Stimulated activated CD4-positive, alpha-beta T cell treated with anti-CD3 and anti-CD28 coated beads, Interleukin-2, amount 100 ng/mL, for 4 hours (primary cell): Measurements from ENCODE around the gene RGCC.

Experiments
- DNase-seq: peaks from one replicate; pipeline ENCODE4 v3.0.0-alpha.2; 2020; ENCODE audit warnings: low read depth

The RGCC gene

DNA sequence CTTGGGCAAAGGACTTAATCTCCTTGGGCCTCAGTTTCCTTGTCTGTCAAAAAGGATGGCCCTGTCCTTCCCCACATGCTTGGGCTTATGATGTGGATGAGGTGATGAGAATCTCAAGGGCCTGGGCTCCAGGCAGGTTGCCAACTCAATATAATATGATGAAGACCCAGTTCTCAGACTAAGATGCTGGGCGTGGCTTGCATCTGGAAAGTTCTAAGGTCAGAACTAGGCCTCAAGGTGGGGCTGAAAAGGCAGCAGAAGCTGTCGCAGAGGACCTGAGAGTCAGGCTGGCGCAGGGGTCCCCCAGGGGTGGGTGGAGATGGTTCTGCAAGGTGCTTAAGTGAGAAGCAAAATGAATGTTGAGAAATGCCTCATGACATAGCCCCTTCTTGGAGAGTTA lies 58.8 kb downstream of the RGCC start:
- DNase-seq = no peak

DNA sequence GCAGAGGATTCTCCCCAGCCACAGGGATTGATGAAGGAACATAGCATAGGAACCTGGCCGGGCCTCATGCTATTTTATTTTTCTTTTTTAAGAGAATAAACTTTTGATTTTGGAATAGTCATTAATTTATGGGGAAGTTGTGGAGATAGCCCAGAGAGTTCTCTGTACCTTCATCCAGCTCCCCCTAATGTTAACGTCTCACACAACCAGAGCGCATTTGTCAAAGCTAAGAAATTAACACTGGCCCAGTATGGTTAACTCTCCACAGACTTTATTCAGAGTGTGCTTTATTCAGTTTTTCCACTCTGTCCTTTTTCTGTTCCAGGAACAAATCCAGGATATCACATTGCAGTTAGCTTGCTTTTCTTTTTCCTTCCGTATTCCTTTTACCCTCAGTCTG lies 59.4 kb downstream of the RGCC start:
- DNase-seq = no peak

DNA sequence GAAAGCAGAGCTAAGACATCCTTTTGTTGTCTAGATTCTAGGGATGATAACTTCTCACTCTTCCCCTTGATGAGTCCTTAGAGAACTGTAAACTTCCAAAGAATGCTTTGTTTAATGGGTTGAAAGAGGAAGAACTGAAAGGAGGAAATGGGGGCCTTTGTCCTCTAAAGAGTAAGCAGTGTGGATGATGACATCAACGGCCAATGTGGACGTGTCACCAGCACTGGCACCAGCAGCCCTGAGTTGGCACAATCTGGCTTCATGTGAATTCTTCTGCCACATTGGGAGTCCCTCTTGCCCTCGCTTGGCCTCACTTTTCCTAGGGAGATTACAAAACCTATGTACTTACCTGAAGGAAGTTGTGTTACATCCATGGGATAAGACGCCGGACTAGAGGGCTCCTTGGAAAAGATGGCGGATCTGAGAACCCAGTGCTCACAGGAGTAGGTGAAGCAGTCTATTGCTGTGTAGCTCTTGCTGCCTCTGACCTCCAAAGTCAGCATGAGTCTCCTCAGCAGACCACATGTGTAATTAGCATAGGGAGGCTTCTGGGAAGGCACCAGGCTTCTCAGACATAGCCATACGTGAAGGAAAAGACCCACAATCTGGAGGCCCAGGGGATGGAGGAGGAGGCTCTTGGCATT lies 62.8 kb downstream of the RGCC start:
- DNase-seq = no peak
